GM12801 (cell line): ENCODE data around the gene MEIOB.

Experiments used
- TF ChIP-seq, protein P1 (sequence below): IDR thresholded peaks from one replicate; pipeline ENCODE4 v1.5.1; 2011; ENCODE audit warnings: control low read depth; ENCODE audit not compliant: insufficient read length; ENCODE audit errors: extremely low read depth

Gene MEIOB

DNA sequence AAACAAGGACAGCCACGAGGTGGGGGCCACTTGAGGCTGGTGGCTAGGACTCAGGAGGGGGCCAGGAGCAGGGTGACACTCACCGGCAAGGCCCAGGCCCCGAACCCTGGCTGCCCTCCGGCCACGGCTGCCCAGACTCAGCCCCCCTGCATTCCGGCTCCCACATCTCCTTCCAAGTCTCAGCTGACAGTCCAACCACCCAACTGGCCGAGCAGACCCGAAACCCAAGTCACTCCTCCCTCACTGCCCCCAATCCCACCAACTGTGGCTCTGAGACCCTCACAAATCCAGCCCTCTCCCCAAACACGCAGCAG lies 54.7 kb downstream of the MEIOB start:
- TF ChIP-seq, protein P1, sequence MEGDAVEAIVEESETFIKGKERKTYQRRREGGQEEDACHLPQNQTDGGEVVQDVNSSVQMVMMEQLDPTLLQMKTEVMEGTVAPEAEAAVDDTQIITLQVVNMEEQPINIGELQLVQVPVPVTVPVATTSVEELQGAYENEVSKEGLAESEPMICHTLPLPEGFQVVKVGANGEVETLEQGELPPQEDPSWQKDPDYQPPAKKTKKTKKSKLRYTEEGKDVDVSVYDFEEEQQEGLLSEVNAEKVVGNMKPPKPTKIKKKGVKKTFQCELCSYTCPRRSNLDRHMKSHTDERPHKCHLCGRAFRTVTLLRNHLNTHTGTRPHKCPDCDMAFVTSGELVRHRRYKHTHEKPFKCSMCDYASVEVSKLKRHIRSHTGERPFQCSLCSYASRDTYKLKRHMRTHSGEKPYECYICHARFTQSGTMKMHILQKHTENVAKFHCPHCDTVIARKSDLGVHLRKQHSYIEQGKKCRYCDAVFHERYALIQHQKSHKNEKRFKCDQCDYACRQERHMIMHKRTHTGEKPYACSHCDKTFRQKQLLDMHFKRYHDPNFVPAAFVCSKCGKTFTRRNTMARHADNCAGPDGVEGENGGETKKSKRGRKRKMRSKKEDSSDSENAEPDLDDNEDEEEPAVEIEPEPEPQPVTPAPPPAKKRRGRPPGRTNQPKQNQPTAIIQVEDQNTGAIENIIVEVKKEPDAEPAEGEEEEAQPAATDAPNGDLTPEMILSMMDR: no peak

DNA sequence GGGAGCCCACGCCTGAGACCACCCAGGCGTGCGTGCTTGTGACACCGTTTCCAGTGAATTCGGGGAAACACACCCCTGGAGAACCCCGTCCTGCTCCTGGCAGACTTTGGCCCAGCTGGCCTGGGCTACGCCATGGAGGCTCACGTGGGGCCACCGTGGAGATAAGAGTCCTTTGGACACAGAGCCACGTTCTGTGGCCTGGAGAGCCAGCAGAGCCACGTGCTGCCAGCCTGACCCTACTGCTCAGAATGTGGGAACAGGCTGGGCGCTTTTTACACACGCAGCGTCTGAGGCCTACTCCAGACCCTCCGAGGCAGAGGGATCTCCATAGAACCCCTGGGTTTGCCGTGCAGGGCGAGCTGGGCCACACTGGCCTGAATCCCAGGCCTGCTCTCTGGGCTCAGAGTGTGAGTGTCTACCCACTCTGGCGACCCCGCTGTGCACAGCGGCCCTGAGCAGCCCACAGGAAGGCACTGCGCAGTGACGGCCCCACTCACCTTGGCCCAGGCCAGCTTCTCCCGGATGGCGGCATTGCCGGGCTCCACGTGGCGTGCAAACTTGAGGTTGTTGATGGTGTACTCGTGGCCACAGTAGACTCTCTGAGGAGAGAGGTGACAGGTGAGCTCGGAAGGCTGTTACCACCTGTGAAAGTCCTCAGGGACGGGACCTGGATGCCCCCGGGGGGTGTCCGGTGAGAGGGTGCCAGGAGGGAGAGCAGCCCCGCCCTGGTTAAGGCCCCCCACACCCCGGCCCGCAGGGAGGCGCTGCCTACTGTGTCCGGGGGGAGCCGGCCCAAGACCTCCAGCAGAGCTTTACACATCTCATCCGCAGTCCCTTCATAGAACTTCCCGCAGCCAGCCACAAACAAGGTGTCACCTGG lies 55.3 kb downstream of the MEIOB start:
- TF ChIP-seq, protein P1: no peak

DNA sequence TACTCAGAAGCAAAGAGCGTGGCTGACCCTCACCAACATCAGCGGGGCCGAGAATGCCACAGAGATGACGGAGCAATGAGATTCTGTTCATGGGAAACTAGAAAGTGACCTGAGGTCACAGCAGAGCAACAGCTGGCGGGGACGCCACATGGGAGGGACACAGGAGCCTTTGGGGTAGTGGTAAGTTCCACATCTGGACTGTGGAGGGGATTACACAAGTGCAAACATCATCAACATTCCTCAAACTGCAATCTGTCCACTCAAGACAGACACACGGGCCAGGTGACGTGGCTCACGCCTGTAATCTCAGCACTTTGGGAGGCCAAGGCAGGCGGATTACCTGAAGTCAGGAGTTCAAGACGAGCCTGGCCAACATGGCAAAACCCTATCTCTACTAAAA lies 56.5 kb downstream of the MEIOB start:
- TF ChIP-seq, protein P1: no peak

DNA sequence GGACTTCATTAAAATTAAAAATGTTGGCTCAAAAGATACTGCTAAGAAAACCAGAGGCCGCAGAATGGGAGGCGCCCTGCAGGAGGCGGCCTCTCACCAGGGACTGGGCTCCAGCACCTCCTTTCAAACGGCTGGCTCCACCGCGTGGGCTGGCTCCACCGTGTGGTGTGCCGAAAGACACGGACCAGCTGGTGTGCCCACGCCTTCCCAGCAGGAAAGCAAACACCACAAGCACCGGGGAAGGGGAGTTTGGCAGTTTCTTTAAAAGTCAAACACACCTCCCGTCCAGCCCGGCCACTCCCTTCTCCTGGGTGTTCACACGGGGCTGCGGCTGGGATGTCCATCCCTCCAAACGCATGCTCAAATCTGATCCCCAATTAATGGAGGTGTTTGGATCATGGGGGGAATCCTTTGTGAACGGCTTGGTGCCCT lies 59.2 kb downstream of the MEIOB start:
- TF ChIP-seq, protein P1: no peak

DNA sequence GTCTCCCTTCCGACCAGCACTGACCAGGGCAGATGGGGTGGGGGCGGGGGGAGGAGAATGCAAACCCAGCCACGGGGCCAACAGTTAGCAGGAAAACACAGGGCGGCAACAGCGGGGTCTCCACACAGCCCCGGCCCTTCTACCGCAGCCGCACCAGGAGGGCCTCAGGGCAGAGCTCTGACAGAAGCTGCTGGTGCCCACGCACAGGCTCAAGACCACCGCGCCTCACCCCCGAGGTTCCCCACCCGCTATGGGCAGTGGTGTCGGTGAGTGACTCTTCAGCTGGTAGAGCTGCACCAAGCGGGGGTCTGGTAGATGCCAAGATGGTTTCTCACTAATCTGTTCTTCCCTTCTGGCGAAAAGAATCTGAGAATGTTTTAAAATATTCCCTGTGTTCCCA lies 61.4 kb downstream of the MEIOB start:
- TF ChIP-seq, protein P1: no peak

DNA sequence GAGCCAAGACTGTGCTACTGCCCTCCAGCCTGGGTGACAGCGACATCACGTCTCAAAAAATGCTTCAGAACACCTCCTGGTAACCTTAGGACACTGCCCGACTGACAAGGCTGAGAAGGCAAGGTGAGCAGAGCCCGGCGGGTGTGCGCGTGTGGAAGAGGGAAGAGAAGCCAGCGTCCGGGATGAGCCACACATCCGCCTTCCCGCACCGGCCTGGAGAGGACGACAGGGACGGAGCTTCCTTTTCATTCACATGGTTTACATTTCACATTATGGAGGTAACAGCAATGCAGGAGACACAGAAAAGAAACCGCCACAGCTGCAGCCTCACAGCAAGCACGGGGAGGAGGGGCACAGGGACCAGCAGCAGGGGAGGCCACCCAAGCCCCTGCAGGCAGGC lies 61.9 kb downstream of the MEIOB start:
- TF ChIP-seq, protein P1: no peak

DNA sequence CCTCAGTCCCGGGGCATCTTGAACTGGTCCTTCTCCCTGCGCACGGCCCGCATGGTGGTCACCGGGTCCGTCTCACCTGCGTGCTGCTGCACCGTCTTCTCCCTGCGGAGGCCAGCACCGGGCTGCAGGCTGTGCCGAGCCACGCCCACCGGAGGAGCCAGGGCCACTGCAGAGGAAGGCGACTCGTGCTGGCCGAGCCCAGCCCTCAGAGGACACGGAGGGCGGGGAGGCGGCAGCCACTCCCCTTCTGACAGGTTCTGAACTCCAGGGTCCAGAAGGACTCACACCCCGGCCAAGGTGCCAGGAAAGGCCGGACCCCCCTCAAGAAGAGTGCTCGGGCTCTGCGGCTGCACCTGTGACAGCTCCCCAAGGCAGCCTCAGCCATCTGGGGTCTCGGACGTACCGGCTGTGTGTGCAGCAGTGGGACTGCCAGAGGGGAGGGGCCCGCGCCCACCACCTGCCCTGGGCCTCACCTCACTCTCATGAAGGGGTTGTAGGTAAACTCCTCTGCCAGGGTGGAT lies 62.6 kb downstream of the MEIOB start:
- TF ChIP-seq, protein P1: no peak
